Pancreas (tissue), 10 donors: ENCODE measurements around the gene FBXW4. TPM values are rescaled to one million over a fixed set of nuclear protein-coding genes. Genes with fewer than 3 reads are reported as not detected.

Experiments
- ATAC-seq, 4 donors: fragments of 200-7000 bp; cut with Tn5 transposase; one replicate each; pipeline versions ENCODE4 v1.8.0 to v1.9.1; 2020; ENCODE audit warnings: mild to moderate bottlenecking in 4 of 4, moderate library complexity in 4 of 4
- DNase-seq, 6 donors: peaks; one replicate each; pipeline ENCODE4 v3.0.0-alpha.2; 2020
- FAIRE-seq: peaks from 2 replicates; lab custom pipeline; 2012; peaks lifted over from hg19 to GRCh38; lab: Jason Lieb, UNC
- H3K27ac ChIP-seq, 4 donors: fragments of 200-600 bp; sonication (generic); 1 replicate in 3 of 4; 2 replicates in 1 of 4; pipeline versions ENCODE4 v1.5.0 to v1.8.0; 2020
- H3K27me3 ChIP-seq, 4 donors: fragments of 200-600 bp; one replicate each; pipeline ENCODE4 v1.8.0; 2021
- H3K36me3 ChIP-seq, 3 donors: fragments of 200-600 bp; sonication (generic) in 1 of 3; one replicate each; pipeline versions ENCODE4 v1.5.0 to v1.8.0; 2020 to 2021
- H3K4me1 ChIP-seq, 3 donors: fragments of 200-600 bp; one replicate each; pipeline ENCODE4 v1.8.0; 2021
- H3K4me3 ChIP-seq, 4 donors: fragments of 200-600 bp; sonication (generic) in 2 of 4; one replicate each; pipeline versions ENCODE4 v1.5.0 to v1.8.0; 2020 to 2021
- H3K9me3 ChIP-seq, 4 donors: fragments of 200-600 bp; one replicate each; pipeline ENCODE4 v1.8.0; 2021
- CTCF ChIP-seq, 4 donors: fragments of 200-600 bp; sonication (generic) in 3 of 4; IDR thresholded peaks; one replicate each; pipeline versions ENCODE4 v1.5.0 to v1.8.0; 2021; ENCODE audit warnings: antibody characterized with exemption in 4 of 4
- WGBS, 2 donors: extraction: QIAGEN DNeasy Blood & Tissue Kit; methylation state at CpG; one replicate each; pipeline ENCODE4 v1.1.7; 2013; 5-methylcytosine and 5-hydroxymethylcytosine counted together
- intact Hi-C, 3 donors: fragments of 100-400 bp; cut with DNase I; formaldehyde crosslinking; loops; one replicate each; pipeline versions ENCODE4 v1.11.1 to v1.14.2; 2022
- polyA plus RNA-seq, 2 donors: library from polyadenylated mRNA; stranded (reverse); fragments of 200-250 nt; gene quantifications; one replicate each; pipeline ENCODE4 v1.2.3, GENCODE V29; 2013
- total RNA-seq, 6 donors: library from RNA; stranded (reverse); fragmentation: NEBNext Ultra II Directional in 4 of 6; extraction: Animal tissue kit (Norgen Biotek cat#: 25700) in 4 of 6; gene quantifications; one replicate each; pipeline versions ENCODE4 v1.2.1 to v1.2.4, GENCODE V29; 2021 to 2023
- donor health status: healthy with polysubstance abuse.
- donor health status: DM: no; HTN: no; CAD: no; lungs with moderate emphysema.
- donor health status: DM: no; HTN: no; CAD: no.
- donor health status: control.
- donor health status: control.
- donor health status: Bipolar disorder and iron deficiency.
- donor health status: DM: yes; HTN: yes; CAD: no.
- donor health status: DM: no; HTN: no; CAD: no.
- donor health status: DM: no; HTN: no; CAD: no.
- donor health status: DM: yes; HTN: yes; CAD: no.

Gene FBXW4
- total and polyA plus RNA-seq, 8 donors = 32.3 to 49.4 (median 40.0) TPM

GRCh38 chr10:101716891-101717659, 22.1 kb upstream of the FBXW4 start:
- Histone ChIP-seq H3K4me3 (no peak overlapping the region), H3K36me3 (no peaks in the 10 kb centered on the region), H3K27ac (no peak overlapping the region), H3K27me3 (no peaks in the 10 kb centered on the region), H3K9me3 (no peaks in the 10 kb centered on the region), H3K4me1 (no peaks in the 10 kb centered on the region)
- intact Hi-C loops = no loop called here
- ATAC-seq (peak in 2 of 4 donors; percentile 22 to 30), DNase-seq (no peak), FAIRE-seq (no peak)
- TF ChIP-seq CTCF (IDR thresholded peaks at IDR 0.05) = no peak
- 75% methylated on average over 10 of the region's 10 CpGs for WGBS, 2 donors

GRCh38 chr10:101712997-101713396, 18.0 kb upstream of the FBXW4 start:
- no peak for FAIRE-seq
- intact Hi-C loops = no loop called here

GRCh38 chr10:101710793-101711192, 15.8 kb upstream of the FBXW4 start:
- Histone ChIP-seq H3K27me3 (no peaks in the 10 kb centered on the region), H3K4me3 (no peak overlapping the region), H3K9me3 (no peaks in the 10 kb centered on the region), H3K27ac (no peak overlapping the region), H3K4me1 (no peaks in the 10 kb centered on the region), H3K36me3 (no peaks in the 10 kb centered on the region)
- WGBS, 2 donors = 80 to 90% methylated on average over 2 of the region's 2 CpGs
- ATAC-seq (no peak), DNase-seq (no peak), FAIRE-seq (no peak)
- no peak for TF ChIP-seq CTCF (IDR thresholded peaks at IDR 0.05)
- intact Hi-C loops = no loop called here

More at GRCh38 chr10:101712997-101713396, 18.0 kb upstream of the FBXW4 start:
- TF ChIP-seq CTCF (IDR thresholded peaks at IDR 0.05) = no peak
- Histone ChIP-seq H3K4me3 (no peak overlapping the region), H3K9me3 (no peaks in the 10 kb centered on the region), H3K27me3 (no peaks in the 10 kb centered on the region), H3K36me3 (no peaks in the 10 kb centered on the region), H3K27ac (no peak overlapping the region), H3K4me1 (no peaks in the 10 kb centered on the region)
- ATAC-seq (no peak), DNase-seq (no peak)
- 70 to 78% methylated on average over 2 of the region's 2 CpGs for WGBS, 2 donors

- WGBS, 2 donors = 34% methylated on average over 9 of the region's 9 CpGs
- intact Hi-C loops = no loop called here
- DNase-seq = no peak
- no peaks in the 10 kb centered on the region for H3K4me1 ChIP-seq
- H3K4me3 ChIP-seq = no peak overlapping the region
- no peaks in the 10 kb centered on the region for H3K9me3 ChIP-seq
- H3K36me3 ChIP-seq = no peaks in the 10 kb centered on the region
- peak in 1 of 4 donors; percentile 23 for ATAC-seq
- TF ChIP-seq CTCF (IDR thresholded peaks at IDR 0.05) = no peak
- no peak for FAIRE-seq
- no peak overlapping the region for H3K27ac ChIP-seq
- no peaks in the 10 kb centered on the region for H3K27me3 ChIP-seq
Observed at GRCh38 chr10:101710059-101710695, 15.2 kb upstream of the FBXW4 start.
